ENCODE measurements around the gene ROR1.

ROR1 gene

GRCh38 chr1:63861052-63861691 is 87.4 kb downstream of the ROR1 start:
- no peak for DNase-seq

- no peak for DNase-seq
Measured at GRCh38 chr1:63863145-63863544, 89.3 kb downstream of the ROR1 start.

GRCh38 chr1:63864224-63864641 is 90.4 kb downstream of the ROR1 start:
- DNase-seq = no peak

GRCh38 chr1:63865561-63865960 is 91.7 kb downstream of the ROR1 start:
- DNase-seq = no peak

GRCh38 chr1:63866084-63866483 is 92.3 kb downstream of the ROR1 start:
- no peak for DNase-seq

- DNase-seq = no peak
Measured at GRCh38 chr1:63867429-63868176, 93.8 kb downstream of the ROR1 start.

GRCh38 chr1:63868268-63868781 is 94.5 kb downstream of the ROR1 start:
- DNase-seq = no peak

- DNase-seq = no peak
Measured at GRCh38 chr1:63870152-63870551, 96.3 kb downstream of the ROR1 start.

- DNase-seq = no peak
Measured at GRCh38 chr1:63871463-63871862, 97.6 kb downstream of the ROR1 start.

GRCh38 chr1:63873751-63874150 is 99.9 kb downstream of the ROR1 start:
- DNase-seq = no peak

GRCh38 chr1:63874278-63874880 is 100.6 kb downstream of the ROR1 start:
- DNase-seq = no peak

- no peak for DNase-seq
Measured at GRCh38 chr1:63875636-63876035, 101.8 kb downstream of the ROR1 start.

GRCh38 chr1:63877021-63877767 is 103.4 kb downstream of the ROR1 start:
- no peak for DNase-seq

- DNase-seq = no peak
Measured at GRCh38 chr1:63877816-63878215, 104.0 kb downstream of the ROR1 start.

GRCh38 chr1:63878932-63879331 is 105.1 kb downstream of the ROR1 start:
- no peak for DNase-seq

- no peak for DNase-seq
Measured at GRCh38 chr1:63880958-63881576, 107.2 kb downstream of the ROR1 start.

GRCh38 chr1:63882048-63882704 is 108.4 kb downstream of the ROR1 start:
- no peak for DNase-seq

GRCh38 chr1:63883494-63884235 is 109.8 kb downstream of the ROR1 start:
- no peak for DNase-seq

GRCh38 chr1:63884486-63884885 is 110.7 kb downstream of the ROR1 start:
- no peak for DNase-seq

GRCh38 chr1:63885899-63886298 is 112.1 kb downstream of the ROR1 start:
- DNase-seq = no peak

- no peak for DNase-seq
Measured at GRCh38 chr1:63886340-63886739, 112.5 kb downstream of the ROR1 start.

- DNase-seq = no peak
Measured at GRCh38 chr1:63887809-63888208, 114.0 kb downstream of the ROR1 start.

Data from NCI-H1105 (cell line).